WI38 (cell line): Measurements from ENCODE around the gene THBS1.

Experiments used
- H3K4me3 ChIP-seq: 2 replicates; pipeline ENCODE4 v1.5.1; 2011; ENCODE audit warnings: low read depth, mild to moderate bottlenecking, control low read depth, low read length
- TF ChIP-seq, protein P1 (sequence below): IDR thresholded peaks from 2 replicates; pipeline ENCODE4 v1.5.1; 2012; ENCODE audit warnings: low read depth, mild to moderate bottlenecking, control low read depth, low read length

THBS1 gene

DNA sequence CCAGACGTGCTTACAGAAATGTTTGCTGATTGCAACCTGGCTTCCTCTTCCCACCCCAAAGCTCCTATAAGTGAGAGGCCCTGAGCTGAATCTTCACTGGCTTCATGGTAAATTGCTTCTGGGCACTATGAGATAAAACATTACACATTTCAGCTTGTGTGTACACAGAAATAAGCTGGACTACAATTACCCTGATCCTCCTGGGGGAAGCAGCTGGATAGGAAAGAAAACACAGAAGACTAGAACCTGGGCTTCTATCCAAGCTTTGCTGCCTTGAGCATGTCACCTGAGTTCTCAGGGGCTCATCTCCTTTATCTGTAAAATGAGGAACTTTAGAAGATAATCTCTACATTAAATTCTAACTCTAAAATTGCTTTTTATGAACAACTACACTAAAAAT lies 40.3 kb downstream of the THBS1 start:
- TF ChIP-seq, protein P1, sequence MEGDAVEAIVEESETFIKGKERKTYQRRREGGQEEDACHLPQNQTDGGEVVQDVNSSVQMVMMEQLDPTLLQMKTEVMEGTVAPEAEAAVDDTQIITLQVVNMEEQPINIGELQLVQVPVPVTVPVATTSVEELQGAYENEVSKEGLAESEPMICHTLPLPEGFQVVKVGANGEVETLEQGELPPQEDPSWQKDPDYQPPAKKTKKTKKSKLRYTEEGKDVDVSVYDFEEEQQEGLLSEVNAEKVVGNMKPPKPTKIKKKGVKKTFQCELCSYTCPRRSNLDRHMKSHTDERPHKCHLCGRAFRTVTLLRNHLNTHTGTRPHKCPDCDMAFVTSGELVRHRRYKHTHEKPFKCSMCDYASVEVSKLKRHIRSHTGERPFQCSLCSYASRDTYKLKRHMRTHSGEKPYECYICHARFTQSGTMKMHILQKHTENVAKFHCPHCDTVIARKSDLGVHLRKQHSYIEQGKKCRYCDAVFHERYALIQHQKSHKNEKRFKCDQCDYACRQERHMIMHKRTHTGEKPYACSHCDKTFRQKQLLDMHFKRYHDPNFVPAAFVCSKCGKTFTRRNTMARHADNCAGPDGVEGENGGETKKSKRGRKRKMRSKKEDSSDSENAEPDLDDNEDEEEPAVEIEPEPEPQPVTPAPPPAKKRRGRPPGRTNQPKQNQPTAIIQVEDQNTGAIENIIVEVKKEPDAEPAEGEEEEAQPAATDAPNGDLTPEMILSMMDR: no peak
- H3K4me3 ChIP-seq: no peak overlapping the region

DNA sequence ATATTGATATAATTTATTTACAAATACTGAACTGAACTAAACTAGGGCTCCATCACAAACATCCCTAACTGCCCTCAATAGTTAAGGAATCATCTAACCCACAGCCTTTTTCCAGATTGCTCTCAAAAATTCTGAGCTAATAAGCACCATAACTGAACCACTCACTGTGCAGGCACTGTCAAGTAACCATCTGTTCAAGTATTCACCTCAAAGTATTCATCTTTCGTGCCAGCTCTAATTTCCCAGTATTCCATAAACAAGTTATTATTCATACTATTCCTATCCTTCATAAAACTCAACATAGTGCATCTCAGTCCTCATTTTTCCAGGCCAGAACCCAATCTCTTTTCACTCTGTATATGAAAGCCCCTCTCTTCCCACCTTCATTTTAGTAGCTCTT lies 41.1 kb downstream of the THBS1 start:
- TF ChIP-seq, protein P1: no peak
- H3K4me3 ChIP-seq: no peak overlapping the region

DNA sequence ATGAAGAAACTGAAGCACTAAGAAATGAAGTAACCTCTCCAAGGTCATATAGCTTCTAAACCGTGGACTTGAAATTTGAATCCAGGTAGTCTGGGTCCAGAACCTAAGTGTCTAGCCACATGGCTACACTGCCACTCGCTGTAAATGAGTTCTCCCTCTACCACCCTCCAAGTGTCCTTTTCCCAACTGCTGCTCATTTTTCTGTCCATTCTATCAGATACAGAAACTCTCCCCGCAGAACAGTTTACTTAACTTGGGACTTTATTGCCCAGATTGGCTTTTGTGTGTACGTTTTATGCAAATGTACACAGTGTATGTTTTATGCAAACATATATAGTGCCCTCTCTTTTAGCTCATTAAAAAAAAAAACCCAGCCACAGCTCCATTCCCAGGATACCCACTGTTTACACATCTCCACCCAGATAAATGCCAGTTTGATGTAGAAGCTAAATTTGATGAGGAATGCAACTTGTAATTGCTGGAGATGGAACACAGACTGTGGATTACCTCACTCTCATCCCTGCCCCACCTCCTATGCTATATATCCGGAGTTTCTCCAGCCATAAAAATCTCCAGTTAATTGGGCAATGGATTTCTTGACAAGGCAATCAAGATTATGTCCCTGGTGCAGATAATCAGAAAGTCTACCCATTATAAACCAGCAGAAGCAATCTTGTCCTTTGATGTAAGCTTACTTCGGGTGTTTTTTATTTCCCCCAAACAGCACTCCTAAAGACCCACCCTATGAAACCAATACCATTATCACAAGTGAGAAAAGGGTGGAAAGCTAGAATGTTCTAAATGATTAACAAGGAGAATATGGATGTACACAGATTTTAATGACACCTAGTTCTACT lies 42.0 kb downstream of the THBS1 start:
- TF ChIP-seq, protein P1: no peak
- H3K4me3 ChIP-seq: no peak overlapping the region

DNA sequence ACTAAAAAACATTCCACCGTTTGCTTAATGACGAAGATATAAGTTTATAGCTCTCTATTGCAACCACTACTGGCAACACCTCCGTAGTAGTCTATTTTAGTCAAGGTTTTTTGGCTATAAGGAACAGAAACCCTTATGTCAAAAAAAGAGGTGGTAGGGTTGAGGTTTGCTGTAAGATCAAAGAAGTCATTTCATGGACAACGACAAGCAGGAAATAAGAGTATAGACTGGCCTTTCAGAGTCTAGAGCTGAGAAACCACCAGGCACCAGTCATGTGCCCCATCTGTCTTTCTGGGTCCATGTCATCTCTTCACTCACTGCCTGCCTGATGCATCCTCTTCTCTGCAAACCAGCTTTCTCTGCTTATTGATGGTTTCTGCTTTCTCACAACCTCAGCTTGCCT lies 42.7 kb downstream of the THBS1 start:
- TF ChIP-seq, protein P1: no peak
- H3K4me3 ChIP-seq: no peak overlapping the region

DNA sequence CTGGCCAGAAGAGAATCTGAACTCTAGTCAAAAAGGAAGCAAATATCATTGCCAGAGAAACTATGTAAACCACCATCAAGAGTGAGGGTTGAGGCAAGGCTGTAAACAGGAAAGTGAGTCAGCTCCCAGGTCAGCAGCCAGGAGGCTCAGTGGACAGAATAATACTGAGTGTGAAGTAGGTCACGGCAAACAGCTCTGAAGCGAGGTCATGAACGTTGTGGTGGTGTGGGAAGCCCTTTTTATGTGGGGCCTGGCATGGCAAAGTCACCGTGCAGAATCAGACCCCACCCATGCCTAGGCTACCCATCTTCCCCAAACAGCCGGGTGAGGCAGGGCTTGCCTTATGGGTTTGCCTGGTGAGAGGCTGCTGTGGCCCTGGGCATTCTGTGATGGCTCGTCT lies 43.9 kb downstream of the THBS1 start:
- no peak overlapping the region for H3K4me3 ChIP-seq
- TF ChIP-seq, protein P1: no peak

DNA sequence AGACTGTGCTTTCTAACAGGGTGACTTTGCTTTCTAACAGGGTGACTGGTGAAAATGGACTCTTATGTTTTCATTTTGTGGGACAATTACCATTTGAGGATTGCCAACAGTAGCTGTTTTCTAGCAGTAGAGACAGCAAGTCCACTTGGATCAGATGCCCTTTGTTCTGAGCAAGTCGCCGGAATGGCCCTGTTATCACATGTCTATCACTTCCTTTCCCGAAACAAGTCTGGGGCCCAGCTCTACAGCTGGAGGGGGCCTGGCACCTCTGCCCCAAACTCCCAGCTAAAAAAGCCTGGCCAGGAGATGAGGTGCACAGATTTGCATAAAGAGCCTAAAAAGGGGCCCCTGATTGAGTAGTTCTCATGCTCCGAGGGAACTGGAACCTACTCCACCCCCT lies 44.6 kb downstream of the THBS1 start:
- TF ChIP-seq, protein P1: no peak
- no peak overlapping the region for H3K4me3 ChIP-seq

DNA sequence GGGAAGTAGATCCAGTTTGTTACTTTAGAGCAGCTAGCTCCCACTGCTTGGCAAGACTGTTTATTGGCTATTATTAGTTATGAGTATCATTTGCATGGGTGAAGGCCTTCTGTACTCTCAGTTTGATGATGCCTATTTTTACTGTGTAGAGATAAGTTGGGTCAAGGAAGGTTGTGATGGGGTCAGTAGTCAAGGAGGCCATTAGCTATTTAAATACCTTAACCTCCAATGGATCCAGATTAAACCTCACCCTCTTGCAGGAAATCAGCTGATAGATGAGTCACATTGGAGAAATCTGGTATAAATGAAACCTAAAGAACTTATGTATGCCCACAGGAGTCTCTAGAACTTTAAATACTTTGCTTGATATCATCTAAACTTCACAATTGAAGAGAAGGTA lies 45.0 kb downstream of the THBS1 start:
- TF ChIP-seq, protein P1: no peak
- no peak overlapping the region for H3K4me3 ChIP-seq
